Renal pelvis (tissue), 4 donors: ENCODE results near the gene PUM1. TPM values are rescaled to one million over a fixed set of nuclear protein-coding genes. Genes with fewer than 3 reads are reported as not detected.
"Not testable (repeated sequence)": the region's sequence is repeated elsewhere in the genome, so short reads cannot be mapped to it uniquely, and the experiment has no call there.

Experiments used
- DNase-seq: peaks from one replicate; pipeline ENCODE4 v3.0.0-alpha.2; 2013
- polyA plus RNA-seq, 3 donors: library from polyadenylated mRNA; unstranded; fragments of 120-200 nt; gene quantifications; one replicate each; pipeline ENCODE4 v1.2.1, GENCODE V29; 2013; ENCODE audit not compliant: insufficient read length in 3 of 3

Gene PUM1
- polyA plus RNA-seq, 3 donors, result 114 to 131 (median 116) TPM

DNA sequence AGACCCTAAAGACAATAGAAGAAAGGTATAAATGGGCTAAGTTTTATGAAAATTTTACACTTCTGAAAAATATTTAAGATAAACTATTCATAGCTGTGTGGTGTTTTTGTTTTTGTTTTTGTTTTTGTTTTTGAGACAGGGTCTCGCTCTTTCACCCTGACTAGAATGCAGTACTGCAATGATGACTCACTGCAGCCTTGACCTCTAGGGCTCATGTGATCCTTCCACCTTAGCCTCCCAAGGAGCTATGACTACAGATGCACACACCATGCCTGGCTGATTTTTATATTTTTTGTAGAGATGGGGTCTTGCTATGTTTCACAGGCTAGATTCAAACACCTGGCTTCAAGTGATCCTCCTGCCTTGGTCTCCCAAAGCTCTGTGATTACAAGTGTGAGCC, 66.6 kb downstream of the PUM1 start:
- no peak for DNase-seq

DNA sequence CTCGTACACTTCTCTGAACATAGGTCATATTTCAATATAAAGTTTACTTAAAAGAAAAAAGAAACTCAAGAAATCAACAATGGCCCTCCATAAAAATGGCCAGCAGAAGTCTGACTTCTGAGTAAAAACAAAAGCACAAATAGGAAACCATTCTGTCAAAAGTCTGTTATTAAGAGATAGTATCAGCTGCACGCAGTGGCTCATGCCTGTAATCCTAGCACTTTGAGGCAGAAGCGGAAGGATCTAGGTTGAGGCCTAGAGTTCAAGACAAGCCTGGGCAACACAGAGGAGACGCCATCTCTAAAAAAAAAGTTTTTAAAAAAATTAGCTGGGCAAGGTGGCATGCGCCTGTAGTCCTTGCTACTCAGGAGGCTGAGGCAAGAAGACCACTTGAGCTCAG, 67.3 kb downstream of the PUM1 start:
- DNase-seq, result no peak

DNA sequence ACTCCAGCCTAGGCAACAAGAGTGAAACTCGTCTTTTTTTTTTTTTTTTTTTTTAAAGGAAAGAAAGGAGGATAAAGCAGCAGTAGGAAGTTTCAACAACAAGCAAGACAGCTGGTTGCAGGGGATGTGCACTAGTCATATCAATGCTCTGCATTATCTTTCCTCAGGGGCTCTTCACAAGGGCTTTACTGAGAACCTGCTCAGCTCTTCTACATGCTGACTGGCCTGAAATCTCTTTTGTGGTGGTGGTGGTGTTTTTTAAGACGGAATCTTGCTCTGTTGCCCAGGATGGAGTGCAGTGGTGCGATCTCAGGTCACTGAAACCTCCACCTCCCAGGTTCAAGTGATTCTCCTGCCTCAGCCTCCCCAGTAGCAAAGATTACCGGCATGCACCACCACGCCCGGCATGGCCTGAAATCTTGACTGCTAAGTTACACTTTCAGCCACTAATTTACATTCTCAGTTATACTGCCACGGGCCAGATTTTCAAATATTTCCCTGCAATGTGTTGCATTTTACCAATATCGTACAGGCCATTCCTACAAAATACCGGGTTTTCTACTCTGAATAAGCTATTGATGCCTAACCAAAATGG, 68.0 kb downstream of the PUM1 start:
- DNase-seq, result no peak

DNA sequence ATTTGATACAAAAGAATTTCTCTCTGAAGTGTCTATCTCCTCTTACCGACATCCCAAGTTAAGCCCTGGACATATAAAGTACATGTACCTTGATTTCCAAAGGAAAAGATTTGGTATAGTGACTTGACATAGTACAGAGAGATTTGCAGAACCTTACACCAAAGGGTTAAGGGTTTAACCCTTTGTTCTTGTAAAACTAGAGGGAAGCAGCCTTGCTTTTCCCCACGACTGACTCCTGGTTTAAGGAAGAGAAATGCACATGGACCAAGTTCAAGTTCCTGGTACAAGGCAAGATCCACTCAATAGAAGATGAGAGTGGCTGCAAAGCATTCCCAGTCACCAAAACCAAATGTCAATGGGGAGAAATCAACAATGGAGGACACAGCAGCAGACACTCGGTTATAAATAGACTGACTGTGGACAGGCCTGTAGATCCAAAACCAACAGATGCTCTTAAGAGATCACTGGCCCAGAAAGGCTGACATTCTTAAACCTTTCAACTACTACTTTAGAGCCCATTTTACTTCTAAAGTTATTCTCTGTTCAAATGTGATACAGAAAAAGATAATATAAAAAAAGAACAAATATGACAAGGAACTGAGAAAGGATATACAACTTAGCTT, 69.4 kb downstream of the PUM1 start:
- no peak for DNase-seq

DNA sequence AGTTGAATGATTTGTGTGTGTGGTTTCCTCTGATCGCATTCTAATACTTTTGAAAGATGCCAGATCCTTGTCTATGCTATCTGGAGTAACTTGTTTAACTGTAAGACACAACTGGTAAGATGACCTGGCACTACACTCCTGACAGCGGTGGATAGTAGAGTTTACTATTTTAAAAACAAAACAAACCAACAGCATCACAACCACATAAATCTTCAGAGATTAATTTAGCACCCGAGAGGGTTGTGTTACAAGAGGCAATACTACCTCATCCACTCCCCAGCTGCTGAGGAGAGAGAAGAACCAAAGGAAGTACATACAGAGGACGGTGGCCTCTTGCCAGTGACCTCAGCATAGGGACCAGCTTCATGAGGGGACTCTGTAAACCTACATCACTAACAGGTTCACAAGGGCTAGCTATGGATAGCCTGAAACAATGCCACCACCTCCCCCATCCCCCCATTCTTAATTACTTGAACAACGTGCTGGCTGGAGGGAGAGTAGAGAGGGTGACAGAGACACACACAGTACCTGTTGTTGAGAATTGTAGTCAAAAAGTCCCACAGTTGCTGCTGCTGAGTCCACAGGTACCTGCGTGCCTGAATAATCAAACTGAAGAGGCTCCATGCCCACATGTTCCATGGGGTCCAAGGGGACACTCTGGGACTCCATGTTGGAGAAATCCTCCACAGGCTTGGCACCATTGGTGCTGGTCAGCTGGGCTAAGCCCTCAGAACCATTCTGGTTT, 73.5 kb downstream of the PUM1 start:
- DNase-seq, result peak; percentile 49

DNA sequence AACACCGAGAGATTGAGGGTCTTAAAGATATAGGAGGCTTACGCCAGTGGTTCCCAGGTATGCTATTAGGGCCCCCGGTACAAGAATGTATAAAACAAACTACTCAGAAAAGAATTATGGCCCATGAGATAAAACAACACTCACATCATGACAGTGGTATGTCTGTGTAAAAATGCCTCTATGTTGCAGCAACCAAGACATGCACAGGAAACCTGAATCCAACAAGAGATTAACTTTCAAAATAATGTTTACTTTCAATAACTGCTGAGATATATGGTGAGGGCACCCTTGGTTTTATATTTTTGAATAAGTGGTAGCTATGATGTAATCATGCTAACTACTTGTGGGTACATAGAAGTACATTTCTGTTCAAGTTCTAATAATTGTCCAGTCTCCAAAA, 74.9 kb downstream of the PUM1 start:
- DNase-seq, result no peak

DNA sequence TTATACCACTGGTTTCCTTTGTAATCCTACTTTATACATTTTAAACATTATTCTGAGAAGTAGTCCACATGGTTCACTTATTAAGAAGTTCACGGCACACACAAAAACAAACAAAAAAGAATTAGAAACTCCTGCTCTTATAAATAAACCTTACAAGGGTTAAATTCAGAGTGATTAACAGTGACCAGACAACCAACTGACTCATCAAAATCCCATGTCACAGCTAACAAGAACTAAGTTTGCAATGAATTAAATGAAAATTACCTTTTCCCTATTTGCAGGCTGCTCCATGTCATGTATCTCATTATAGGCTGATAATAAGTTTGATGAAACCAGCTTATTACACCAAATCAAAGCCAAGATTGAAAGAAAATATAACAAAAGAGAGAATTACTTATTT, 77.5 kb downstream of the PUM1 start:
- no peak for DNase-seq

DNA sequence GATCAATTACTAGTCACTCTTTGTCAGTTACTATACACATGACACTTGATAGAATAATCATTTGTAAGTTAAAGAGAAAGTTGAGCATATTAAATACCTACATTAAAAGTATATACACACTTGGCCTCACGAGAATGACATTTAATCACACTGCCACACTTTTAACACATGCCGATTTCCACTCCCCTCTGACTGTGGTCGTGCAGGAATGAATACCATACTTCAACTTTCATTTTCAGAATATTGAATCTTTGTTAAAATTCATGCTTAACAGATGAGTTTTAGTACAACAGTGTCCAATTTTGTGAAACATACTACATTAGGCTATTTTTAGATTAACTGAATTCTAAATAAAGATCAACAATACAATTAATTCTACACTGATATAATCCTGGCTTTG, 78.8 kb downstream of the PUM1 start:
- DNase-seq, result no peak

DNA sequence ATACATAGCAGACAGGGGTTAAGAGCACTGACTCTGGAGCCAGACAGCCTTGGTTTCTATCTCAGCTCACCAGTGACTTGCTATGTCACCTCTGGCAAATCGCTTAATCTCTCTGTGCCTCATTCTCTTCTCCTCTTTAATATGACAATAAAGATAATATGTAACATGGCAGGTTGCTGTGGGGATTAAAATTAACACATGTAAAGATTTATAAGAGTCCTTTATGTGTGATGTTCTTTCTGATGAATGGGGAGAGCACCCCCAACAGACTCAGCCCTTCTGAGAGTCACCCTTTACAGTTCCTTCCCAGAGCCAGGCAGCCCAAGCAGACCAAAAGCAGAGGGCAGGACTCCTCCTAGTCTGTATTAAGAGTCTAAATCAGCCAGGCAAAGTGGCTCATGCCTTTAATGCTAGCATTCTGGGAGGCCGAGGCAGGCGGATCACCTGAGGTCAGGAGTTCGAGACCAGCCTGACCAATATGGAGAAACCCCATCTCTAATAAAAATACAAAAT, 80.5 kb downstream of the PUM1 start:
- no peak for DNase-seq

DNA sequence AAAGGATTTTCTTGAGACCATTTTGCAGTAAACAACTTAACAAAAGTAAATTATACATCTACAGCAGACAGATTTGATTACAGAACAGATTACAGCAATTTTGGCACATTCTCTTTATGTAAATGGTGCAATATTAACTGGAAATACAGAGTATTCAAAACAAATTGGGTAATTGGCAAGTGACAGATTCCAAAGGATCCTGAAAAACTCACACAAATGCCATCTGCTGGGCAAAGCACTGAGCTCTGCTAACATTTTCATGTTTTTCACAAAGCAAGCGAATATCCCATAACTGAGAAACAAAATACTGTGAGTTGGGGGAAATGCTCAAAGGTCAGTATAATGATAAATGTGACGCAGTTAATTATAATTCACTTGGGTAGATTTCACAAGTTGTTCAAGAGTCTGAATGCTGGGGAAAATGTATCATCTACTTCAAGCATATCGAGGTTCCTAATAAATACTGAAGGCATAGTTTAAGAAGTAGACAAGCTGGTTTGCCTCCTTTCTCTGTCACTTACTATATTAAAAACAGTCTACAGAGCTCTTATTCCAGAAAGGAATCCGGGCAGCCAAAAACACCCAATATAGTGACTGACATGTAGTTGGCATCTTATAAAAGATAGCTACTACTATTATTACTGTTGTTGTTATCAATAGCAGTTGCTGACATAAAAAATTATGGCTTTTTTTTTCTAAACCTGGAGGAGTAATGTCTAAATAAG, 81.2 kb downstream of the PUM1 start:
- no peak for DNase-seq

DNA sequence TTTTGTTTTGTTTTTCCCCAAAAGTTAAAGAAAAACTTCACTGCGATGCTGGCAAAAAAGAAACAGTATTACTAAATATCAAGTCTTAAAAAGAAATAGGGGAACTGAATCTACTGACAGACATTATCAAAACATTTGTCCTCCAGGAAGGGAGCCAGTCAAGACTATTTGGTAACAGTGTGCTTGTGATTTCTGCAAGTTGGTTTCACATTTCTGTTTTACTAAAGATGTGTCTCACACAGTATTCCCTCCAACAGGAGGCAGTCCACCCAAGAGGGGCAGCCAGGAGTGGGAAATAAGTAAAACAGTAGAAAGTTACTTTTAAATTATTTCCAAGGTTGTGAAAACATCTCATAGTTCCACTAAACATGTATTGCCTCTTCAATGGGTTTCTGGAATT, 82.6 kb downstream of the PUM1 start:
- DNase-seq, result no peak

DNA sequence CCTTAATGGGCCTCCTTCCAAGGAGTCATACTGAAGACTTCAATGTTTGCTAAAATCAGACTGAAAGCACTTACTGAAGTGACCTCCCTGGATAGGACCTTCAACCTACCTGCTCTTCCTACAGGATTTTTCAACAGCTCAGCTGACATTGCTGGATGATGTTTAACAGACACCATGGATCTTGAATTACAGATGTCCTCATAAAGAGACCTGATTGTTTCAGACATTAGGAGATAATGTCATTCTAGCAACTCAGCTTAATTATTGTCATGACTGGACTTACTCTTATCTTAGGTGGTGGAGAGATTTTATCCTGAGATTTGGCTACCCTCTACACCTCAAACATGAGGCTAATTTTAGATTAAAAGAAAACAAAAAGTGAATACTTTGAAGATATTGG, 83.1 kb downstream of the PUM1 start:
- no peak for DNase-seq

DNA sequence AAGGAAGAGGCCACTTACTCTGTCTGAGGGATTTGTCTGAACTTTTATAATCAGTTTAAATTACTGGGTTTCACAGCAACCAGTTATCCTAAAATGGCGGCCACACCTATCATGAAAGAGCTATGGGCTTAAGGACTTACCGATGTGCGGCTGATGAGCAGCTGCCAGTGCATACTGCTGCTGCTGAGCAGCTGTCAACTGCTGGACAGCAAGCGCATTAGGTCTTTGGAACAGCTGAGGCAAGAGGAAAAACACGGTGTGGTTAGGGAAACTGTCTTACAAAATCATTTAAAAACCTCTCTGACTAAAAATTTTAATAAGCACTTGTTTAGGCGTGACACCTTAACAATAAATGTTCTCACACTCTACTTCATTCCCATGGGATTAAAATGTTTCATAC, 84.3 kb downstream of the PUM1 start:
- DNase-seq, result no peak

DNA sequence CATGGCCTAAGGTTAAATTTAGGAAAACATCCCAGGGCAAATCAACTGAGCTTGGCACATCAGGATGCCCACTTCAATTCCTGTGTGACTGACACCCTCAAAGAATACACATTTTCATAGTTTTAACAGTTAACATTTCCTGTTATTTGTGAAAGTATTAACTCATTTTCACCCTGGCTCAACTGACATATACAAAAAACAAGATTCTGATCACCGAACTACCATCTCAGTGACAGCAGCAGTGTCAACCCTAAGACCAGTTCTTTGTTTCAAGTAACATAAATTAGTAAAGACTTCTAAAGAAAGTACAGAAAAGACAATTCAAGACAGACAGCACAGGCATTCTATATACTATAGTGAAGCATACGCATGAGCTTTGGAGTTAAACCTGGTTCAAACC, 88.0 kb downstream of the PUM1 start:
- no peak for DNase-seq

DNA sequence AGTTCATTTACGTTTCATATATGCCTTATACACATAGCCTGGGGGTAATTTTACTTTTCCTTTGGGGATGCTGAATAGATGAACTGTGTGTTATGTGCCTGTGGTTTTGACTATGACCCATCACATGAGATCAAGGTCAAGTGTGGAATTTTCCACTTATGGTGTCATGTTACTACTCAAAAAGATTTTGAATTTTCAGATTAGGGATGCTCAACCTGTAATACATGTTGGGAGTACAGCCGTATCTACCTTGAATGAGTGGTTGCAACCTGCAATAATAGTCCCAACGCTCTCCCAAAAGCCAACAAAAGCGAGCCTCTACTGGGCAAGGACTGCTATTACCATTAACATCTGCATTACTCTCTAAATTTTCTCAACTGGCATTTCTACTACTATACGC, 88.4 kb downstream of the PUM1 start:
- no peak for DNase-seq

DNA sequence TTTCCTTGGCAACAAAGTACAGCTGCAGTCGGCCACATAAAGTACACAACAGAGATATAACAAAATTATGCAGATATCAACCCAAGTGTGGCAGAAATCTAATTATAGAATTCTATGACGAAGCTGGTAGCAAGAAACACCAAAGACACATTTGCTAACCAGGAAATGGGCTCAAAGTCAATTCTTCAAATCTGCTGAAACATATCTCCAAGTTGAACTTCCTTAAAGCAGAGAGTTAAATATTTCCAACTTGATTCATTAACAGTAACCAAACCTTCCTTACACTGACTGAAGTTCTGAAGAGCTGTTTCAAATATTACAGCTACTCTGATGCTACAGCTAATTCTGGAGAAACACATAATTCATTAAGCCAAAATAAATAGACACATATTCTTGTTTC, 89.4 kb downstream of the PUM1 start:
- no peak for DNase-seq

DNA sequence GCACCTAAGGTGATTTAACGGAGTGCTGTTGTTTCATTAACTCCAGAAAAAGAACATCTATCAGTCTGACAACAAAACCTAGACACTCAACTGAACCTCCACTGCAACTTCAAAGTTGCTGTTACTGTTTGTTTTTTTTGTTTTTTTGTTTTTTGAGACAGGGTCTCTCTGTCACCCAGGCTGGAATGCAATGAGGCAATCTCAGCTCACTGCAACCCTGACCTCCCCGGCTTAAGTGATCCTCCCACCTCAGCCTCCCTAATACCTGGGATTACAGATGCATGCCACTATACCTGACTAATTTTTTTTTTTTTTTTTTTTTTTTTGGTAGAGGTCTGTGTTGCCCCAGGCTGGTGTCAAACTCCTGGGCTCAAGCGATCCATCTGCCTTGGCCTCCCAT, 90.3 kb downstream of the PUM1 start:
- no peak for DNase-seq

DNA sequence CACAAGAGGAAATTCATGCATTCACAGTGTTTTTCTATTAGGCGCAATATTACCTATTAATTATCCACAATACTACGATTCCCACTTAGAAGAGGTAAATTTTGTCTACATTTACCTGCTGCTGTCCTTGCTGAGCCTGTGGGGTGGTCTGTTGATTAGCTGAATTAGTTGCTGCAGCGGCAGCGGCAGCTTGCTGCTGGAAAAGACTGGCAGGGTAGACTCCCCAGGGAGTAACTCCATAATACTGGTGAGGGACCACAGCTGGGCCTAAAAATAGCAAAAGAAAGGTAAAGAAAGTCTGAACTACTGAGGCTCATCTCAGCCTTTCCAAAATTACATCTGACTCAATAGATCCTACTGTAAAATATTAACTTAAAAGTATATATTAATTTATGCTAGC, 91.0 kb downstream of the PUM1 start:
- no peak for DNase-seq

DNA sequence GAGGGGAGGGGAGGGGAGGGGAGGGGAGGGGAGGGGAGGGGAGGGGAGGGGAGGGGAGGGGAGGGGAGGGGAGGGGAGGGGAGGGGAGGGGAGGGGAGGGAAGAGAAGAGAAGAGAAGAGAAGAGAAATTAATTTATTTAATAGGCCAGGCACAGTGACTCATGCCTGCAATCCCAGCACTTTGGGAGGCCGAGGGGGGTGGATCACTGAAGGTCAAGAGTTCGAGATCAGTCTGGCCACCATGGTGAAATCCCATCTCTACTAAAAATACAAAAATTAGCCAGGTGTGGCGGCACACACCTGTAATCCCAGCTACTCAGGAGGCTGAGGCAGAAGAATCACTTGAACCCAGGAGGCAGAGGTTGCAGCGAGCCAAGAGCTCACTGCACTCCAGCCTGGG, 93.2 kb downstream of the PUM1 start:
- not testable (repeated sequence) for DNase-seq

DNA sequence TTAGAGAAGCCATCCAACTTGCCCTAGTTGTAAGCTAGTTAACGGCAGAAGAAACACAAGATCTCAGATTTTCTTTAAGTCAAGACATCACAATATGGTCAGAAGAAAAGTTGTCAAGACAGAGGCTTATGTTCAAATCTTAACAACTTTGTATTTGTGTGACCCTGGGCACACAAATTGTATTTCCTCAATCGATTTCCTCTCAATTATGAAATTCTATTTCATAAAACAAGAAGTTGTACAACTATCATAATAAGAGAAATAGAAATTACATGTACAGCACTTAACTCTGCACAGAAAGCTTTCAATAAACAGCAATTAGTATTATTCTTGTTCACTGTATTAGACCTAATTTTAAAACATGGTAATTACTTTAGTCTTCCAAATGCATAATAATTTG, 94.0 kb downstream of the PUM1 start:
- no peak for DNase-seq

DNA sequence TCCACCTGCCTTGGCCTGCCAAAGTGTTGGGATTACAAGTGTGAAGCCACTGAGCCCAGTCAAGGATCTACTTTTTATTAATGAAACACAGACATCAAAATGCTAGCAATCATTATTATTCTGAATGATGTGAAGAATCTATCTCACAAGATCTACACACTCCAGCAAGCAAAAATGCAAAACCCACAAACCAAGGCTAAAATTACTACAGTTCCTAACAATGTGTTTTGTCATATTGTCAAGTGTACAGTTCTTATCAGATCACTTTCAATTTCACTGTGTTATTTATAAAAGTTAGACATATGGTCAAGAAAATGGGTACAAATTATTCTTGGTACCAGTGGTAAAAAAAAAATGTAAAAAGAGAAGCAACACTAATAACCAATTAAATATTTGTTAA, 95.6 kb downstream of the PUM1 start:
- DNase-seq, result no peak

DNA sequence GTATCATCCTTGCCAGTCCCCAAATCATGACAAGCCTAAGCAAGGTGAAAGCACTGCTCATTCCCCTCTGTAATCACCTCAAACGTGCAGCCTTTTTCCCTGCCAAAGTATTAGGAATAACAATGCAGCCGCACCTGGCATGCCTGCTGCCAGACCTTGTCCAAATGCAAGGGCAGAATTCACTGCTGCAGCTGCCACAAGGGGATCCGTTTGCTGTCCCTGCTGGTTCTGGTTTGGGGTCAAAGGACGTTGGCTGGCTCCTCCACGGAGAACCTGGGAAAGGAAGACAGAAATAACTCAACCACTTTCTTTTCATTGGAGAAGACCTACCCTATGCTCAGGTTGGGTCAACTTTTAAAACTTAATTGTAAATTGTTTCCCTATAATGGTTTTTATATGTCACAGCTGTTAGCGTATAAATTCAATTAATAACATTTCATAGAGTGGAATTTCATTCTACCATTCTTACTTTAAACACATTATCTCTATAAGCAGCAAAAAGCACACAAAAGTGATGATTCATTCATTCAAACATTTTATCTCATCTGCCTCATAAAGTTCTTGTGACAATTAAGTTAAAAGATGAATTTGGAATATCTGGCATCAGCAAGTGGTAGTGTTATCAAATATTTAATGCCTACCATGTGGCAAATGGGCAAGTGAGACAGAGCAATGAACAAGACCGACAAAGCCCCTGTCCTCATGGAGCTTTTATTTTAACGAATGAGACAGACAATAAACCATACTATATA, 97.1 kb downstream of the PUM1 start:
- no peak for DNase-seq
